GM12875 (cell line): Measurements from ENCODE around the gene NLGN4X.

Source experiments
- H3K4me3 ChIP-seq: one replicate; pipeline ENCODE4 v1.5.1; 2011; ENCODE audit warnings: low read depth, low read length, control low read depth
- TF ChIP-seq, protein P1 (sequence below): IDR thresholded peaks from 2 replicates; pipeline ENCODE4 v1.5.1; 2011; ENCODE audit warnings: low read depth, mild to moderate bottlenecking, control low read depth, inconsistent platforms, low read length, moderate library complexity, borderline replicate concordance; ENCODE audit not compliant: insufficient read depth

NLGN4X gene

DNA sequence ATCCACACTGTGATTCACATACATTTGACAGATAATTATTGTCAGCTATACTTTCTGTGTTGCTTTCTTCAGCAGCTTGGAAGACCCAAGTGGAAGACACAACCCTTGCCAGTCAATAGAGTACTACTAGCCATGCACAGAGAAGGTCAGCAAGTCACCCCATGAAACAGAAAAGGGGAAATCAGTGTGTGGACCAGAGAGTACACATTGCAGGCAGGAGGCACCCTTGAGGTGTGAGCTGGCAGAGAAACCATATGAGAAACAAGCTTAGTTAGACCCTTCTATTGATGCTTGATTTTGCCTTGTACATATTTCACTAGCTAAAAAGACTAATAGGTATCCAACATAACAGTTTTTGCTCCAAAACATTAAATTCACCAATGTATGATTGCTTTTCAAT lies 99.5 kb downstream of the NLGN4X start:
- TF ChIP-seq, protein P1, sequence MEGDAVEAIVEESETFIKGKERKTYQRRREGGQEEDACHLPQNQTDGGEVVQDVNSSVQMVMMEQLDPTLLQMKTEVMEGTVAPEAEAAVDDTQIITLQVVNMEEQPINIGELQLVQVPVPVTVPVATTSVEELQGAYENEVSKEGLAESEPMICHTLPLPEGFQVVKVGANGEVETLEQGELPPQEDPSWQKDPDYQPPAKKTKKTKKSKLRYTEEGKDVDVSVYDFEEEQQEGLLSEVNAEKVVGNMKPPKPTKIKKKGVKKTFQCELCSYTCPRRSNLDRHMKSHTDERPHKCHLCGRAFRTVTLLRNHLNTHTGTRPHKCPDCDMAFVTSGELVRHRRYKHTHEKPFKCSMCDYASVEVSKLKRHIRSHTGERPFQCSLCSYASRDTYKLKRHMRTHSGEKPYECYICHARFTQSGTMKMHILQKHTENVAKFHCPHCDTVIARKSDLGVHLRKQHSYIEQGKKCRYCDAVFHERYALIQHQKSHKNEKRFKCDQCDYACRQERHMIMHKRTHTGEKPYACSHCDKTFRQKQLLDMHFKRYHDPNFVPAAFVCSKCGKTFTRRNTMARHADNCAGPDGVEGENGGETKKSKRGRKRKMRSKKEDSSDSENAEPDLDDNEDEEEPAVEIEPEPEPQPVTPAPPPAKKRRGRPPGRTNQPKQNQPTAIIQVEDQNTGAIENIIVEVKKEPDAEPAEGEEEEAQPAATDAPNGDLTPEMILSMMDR, result no peak
- H3K4me3 ChIP-seq, result no peak overlapping the region

DNA sequence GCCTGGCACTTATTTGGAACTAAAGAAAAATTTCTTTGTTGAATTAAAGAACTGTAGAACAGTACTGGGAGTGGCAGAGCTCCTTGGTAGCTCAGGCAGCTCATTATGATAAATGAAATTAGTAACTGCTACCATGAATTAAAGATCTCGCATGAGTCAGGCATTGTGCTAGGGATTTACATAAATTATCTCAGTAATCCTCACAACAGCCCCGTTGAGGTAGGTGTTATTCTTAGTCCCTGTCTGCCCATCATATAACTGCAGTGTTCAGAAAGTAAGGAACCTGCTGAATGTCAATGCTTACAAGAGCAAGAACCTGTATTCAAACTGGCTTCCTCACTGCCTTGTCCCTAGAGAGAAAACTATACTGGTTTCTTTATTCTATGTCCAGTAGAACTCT lies 108.3 kb downstream of the NLGN4X start:
- H3K4me3 ChIP-seq, result no peak overlapping the region

DNA sequence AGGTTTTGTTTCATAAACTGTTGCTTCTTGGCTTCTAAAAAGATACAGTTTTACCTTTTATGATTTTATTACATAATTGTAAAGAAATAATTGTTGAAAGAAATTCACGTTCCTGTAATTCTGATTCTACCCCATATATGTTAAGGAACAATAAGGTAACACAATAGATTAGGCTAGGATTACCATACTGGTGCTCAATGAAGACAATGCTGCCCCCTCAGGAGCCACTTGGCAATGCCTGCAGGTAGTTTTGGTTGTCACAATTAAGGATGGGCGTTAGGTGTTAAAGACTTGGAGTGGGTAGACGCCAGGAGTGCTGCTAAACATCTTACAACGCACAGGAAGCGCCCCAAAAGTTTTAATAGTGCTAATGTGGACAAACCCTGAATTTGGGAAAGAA lies 133.2 kb downstream of the NLGN4X start:
- TF ChIP-seq, protein P1, result peak; percentile 40; the same call in 1 of the 2 replicates
- H3K4me3 ChIP-seq, result no peak overlapping the region

More for the DNA sequence above, 108.3 kb downstream of the NLGN4X start:
- TF ChIP-seq, protein P1, result no peak

DNA sequence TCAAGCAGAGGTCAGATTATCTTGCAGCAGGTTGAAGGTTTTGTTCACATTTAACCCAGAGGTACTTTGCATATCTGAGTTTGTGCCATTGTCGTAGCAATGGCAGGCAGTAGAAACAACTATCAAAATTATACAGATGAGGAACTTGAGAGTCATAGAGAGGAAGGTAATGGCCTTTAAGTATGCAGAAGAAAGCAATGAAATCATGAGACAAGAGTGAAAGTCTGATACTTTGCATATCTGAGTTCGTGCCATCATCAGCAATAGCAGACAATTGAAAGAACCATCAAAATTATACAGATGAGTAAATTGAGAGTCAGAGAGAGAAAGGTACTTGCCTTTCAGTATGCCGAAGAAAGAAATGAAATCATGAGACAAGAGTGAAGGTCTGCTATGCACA lies 154.1 kb downstream of the NLGN4X start:
- TF ChIP-seq, protein P1, result no peak

DNA sequence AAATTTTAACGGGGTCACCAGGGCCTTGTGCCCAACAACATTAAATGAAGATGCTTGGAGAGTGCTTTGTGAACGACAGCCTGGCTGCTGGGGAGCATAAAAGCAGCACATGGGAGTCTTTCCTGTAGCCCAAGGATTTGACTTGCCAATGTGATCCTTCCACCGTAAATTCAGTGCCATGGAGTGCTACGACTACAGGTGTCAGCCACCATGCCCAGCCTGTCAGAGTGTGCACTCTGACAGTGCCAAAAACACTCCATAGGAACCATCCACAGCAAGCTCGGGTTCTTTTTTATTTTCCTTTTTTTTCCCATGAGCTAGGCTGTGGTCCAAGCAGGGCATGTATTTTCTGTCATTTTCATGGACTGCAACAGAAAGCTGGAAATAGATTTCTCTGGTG lies 156.9 kb downstream of the NLGN4X start:
- H3K4me3 ChIP-seq, result no peak overlapping the region
- TF ChIP-seq, protein P1, result no peak

More for the DNA sequence above, 154.1 kb downstream of the NLGN4X start:
- H3K4me3 ChIP-seq, result no peak overlapping the region

DNA sequence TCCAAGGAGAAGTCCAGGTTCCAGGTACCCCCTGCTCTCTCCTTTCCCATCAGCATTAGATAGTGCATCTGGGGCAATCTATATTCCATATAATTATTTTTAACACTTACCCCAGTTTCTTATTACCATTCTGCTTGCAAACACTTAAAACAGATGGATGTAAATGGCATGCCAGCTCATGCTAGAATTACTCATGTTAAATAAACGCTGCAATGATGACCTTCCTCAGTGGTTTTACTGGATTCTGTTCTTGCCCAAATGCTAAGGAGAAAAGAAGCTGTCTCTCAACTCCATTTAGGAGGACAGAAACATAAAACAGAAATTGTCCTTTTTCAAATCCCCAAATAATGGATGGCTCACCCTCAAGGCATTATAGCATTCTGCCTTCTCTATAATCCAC lies 161.1 kb downstream of the NLGN4X start:
- H3K4me3 ChIP-seq, result no peak overlapping the region
- TF ChIP-seq, protein P1, result no peak

DNA sequence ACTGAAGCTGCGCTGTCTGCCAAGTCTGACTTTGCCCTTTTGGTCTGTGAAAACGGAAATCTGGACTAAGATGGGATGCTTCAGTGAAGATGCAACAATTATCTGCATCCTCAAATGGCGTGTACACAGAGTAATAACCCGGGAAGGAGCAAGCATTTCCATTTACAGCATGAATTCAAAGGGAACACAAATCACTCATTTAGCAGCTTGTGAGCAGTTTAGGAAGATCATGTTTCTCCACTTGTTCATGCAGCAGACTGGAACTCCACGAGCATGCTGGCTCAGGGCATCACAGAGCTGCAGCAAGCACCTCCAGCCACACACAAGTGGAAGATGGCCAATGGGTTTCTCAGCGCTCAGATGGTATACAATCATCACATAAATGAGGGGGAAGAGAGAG lies 175.5 kb downstream of the NLGN4X start:
- TF ChIP-seq, protein P1, result no peak
- no peak overlapping the region for H3K4me3 ChIP-seq
